ENCODE measurements around the gene INTS11.

INTS11 gene

GRCh38 chr1:1272341-1273208, 51.9 kb downstream of the INTS11 start:
- peak overlapping the region; percentile 76 for H3K4me3 ChIP-seq (ENCODE audit: control insufficient read depth, low read depth, low read length)

DNA sequence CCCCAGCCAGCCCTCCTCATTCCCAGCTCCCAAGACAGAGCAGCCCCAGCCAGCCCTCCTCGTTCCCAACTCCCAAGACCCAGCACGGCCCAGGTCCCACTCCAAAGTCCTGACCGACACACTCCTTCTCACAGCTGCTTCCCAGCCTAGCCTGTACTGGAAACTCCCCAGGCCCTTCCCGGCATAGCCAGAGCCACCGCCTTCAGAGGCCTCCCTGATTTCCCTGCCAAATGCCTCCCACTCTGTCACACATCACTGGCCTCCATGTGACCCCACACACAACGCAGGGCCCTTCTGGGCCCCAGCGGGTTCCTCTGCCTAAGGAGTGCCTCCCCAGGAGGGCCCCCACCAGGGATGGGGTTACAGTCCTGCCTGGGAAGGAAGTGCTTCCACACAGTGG, 53.6 kb downstream of the INTS11 start:
- H3K4me3 ChIP-seq (ENCODE audit: control insufficient read depth, low read depth, low read length) = no peak overlapping the region
- peak; percentile 60 for DNase-seq (ENCODE audit: low read depth)
- TF ChIP-seq, protein P1, sequence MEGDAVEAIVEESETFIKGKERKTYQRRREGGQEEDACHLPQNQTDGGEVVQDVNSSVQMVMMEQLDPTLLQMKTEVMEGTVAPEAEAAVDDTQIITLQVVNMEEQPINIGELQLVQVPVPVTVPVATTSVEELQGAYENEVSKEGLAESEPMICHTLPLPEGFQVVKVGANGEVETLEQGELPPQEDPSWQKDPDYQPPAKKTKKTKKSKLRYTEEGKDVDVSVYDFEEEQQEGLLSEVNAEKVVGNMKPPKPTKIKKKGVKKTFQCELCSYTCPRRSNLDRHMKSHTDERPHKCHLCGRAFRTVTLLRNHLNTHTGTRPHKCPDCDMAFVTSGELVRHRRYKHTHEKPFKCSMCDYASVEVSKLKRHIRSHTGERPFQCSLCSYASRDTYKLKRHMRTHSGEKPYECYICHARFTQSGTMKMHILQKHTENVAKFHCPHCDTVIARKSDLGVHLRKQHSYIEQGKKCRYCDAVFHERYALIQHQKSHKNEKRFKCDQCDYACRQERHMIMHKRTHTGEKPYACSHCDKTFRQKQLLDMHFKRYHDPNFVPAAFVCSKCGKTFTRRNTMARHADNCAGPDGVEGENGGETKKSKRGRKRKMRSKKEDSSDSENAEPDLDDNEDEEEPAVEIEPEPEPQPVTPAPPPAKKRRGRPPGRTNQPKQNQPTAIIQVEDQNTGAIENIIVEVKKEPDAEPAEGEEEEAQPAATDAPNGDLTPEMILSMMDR (conservative IDR thresholded peaks at IDR 0.05; ENCODE audit: control insufficient read depth, insufficient read depth, low read depth, low read length) = no peak

More at GRCh38 chr1:1272341-1273208, 51.9 kb downstream of the INTS11 start:
- DNase-seq (ENCODE audit: low read depth) = no peak
- TF ChIP-seq, protein P1 (conservative IDR thresholded peaks at IDR 0.05; ENCODE audit: control insufficient read depth, insufficient read depth, low read depth, low read length) = no peak

DNA sequence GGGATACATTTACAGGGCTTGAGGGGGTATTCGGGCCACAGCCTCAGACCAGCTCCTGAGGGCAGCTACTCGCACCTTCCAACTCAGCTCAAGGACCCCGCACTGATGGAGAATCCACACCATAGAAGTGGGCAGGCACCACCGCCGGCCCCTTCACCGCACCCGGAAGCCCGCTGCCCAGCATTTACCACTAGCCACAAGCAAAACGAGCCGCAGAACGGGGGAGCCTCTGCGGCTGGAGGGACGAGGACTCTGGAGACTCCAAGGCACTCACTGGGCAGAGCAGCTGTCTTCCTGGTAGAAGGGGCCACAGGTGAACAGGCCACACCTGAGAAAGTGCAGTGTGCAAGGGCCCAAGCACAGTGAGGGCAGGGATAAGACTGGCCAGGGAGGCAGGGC, 56.2 kb downstream of the INTS11 start:
- no peak overlapping the region for H3K4me3 ChIP-seq (ENCODE audit: control insufficient read depth, low read depth, low read length)
- DNase-seq (ENCODE audit: low read depth) = no peak

DNA sequence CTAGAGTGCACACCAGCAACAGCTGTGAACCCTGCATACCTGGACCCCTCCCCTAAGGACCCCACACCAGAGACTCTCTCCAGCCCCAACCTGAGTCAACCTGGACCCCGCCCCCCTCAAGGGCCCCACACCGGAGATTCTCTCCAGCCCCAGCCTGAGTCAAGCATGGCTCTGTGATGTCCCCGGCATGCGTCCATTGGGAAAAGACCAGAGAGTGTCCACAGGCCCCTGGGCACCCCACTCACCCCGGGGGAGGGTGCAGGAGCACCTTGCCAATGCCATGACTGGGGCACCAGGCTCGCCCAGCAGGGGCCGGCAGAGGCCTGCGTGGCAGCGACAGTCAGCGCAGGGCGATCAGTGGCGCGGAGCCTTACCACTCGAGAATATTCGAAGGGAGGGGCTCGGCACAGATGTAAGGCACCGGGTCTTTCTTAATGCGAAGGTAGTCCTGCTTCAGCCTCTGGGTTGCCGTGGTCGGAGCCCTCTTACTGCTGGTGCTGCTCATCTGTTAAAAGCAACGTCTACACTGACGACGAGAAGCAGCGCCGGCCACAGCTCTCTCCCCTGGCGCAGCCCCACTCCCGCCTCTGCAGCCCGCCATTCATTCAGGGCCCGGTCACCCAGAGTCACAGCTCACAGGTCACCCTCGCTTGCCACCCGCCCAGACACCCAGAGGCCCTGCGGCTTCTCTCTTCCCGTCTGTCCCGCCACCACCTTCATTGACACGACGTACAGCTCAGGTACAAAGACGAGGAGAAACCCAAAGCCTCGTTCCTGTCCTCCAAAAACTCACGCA, 56.8 kb downstream of the INTS11 start:
- TF ChIP-seq, protein P1 (conservative IDR thresholded peaks at IDR 0.05; ENCODE audit: control insufficient read depth, insufficient read depth, low read depth, low read length) = no peak
- H3K4me3 ChIP-seq (ENCODE audit: control insufficient read depth, low read depth, low read length) = no peak overlapping the region
- no peak for DNase-seq (ENCODE audit: low read depth)

More for the DNA sequence above, 56.2 kb downstream of the INTS11 start:
- TF ChIP-seq, protein P1 (conservative IDR thresholded peaks at IDR 0.05; ENCODE audit: control insufficient read depth, insufficient read depth, low read depth, low read length) = no peak

DNA sequence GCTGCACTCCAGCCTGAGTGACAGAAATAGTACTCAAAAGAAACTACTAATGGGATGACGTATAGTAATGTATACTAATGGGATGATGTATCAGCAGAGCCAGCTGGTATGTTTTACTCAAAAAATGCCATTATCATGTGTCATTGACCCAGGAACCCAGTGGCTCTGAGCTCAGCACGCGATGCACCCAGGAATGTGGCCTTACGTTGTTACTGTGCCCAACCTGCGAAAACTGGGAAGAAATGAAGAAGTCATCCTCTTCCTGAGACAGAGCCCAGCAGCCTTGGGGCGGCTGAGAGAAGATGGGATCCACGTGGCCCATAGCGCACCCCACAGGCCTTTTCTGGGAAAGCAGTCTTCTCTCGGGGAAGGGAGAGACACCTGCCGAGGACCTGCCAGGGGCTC, 59.6 kb downstream of the INTS11 start:
- TF ChIP-seq, protein P1 (conservative IDR thresholded peaks at IDR 0.05; ENCODE audit: control insufficient read depth, insufficient read depth, low read depth, low read length) = peak; percentile 54
- peak; percentile 98 for DNase-seq (ENCODE audit: low read depth)
- H3K4me3 ChIP-seq (ENCODE audit: control insufficient read depth, low read depth, low read length) = no peak overlapping the region

DNA sequence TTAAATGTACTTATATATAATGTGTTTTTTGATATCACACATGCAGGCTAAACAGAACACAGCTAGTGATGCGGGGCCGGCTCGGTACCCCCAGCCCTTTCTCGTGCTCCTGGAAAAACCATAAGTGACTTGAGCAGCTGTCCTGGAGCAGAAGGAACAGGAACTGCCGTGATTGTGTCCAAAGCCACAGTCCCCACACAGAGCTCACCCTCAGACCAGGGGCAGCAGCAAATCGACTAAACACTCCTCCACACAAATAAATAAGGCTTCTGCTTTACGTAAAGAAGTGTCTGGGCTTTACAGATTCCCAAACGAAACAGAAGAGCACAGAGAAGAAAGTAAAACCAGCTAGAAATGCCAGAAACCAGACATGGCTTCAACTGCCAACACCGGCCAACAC, 60.4 kb downstream of the INTS11 start:
- H3K4me3 ChIP-seq (ENCODE audit: control insufficient read depth, low read depth, low read length) = no peak overlapping the region
- TF ChIP-seq, protein P1 (conservative IDR thresholded peaks at IDR 0.05; ENCODE audit: control insufficient read depth, insufficient read depth, low read depth, low read length) = no peak
- DNase-seq (ENCODE audit: low read depth) = no peak

Measured in fibroblast of mammary gland (primary cell).